Measurements from ENCODE around the gene DNM3. TPM values are rescaled to one million over a fixed set of nuclear protein-coding genes. Genes with fewer than 3 reads are reported as not detected.

DNM3 gene
- total and polyA plus RNA-seq, 2 donors (not counting 3 experiments of a cell fraction or from before 2014, with no cell fraction given), result 1.4 to 2.5 TPM

GRCh38 chr1:172238965-172239364 is 397.7 kb downstream of the DNM3 start:
- H3K27me3 ChIP-seq (ENCODE audit: control insufficient read depth in 2 of 2, insufficient read depth in 2 of 2, low read length in 2 of 2), result no peaks in the 10 kb centered on the region
- H3K4me3 ChIP-seq (replicated peaks in 1 of 3; ENCODE audit: insufficient read depth in 1 of 3, low read depth in 1 of 3, low read length in 3 of 3), result no peak overlapping the region
- H3K4me1 ChIP-seq (ENCODE audit: control insufficient read depth, extremely low read depth, insufficient read depth, low read length), result no peaks in the 10 kb centered on the region
- DNase-seq (ENCODE audit: low read depth, low spot score), result no peak
- no peaks in the 10 kb centered on the region for H3K79me2 ChIP-seq (ENCODE audit: control insufficient read depth, insufficient read depth, low read length)
- H3K9me3 ChIP-seq (replicated peaks; ENCODE audit: control insufficient read depth, insufficient read depth, low read length), result no peaks in the 10 kb centered on the region
- ChIA-PET POLR2A (no interaction called here), CTCF (interaction anchor here (0.5 to 1.5 kb wide), 4 partner anchors 9 to 175 kb away, joined by 3 to 4 read pairs (median 3); no protein-coding TSS in a partner anchor)
- FAIRE-seq, result no peak
- H3K27ac ChIP-seq (ENCODE audit: insufficient read depth, low read depth, low read length), result no peak overlapping the region
- H3K9ac ChIP-seq (replicated peaks; ENCODE audit: extremely low read depth, insufficient read depth, low read length), result no peak overlapping the region
- no peaks in the 10 kb centered on the region for H3K9me1 ChIP-seq (replicated peaks; ENCODE audit: control insufficient read depth, extremely low read depth, insufficient read depth, low read length)
- intact Hi-C loops (cut with micrococcal nuclease) (no loop called here), dilution Hi-C loops (cut with MboI; ENCODE audit: extremely low pct_ligation_motif_present, low sequenced_read_pairs) (no loop called here)
- no peaks in the 10 kb centered on the region for H4K20me1 ChIP-seq (replicated peaks; ENCODE audit: control insufficient read depth, extremely low read depth, insufficient read depth, low read length)
- no peak overlapping the region for H3K4me2 ChIP-seq (ENCODE audit: insufficient read depth, low read length)
- H3K36me3 ChIP-seq (ENCODE audit: control insufficient read depth in 2 of 2, extremely low read depth in 1 of 2, insufficient read depth in 2 of 2, low read length in 2 of 2), result no peaks in the 10 kb centered on the region
- BruUV-seq (replicated peaks), result no TSS peak
- no peak overlapping the region for H2AFZ ChIP-seq (ENCODE audit: low read depth, low read length)
- TF ChIP-seq JUN (IDR thresholded peaks at IDR 0.05; ENCODE audit: borderline replicate concordance, insufficient read depth, insufficient read length, low read depth) (no peak), GATA2 (IDR thresholded peaks at IDR 0.05; ENCODE audit: insufficient read depth, insufficient read length, low read depth, low read length) (no peak), EZH2 (IDR thresholded peaks at IDR 0.05; ENCODE audit: borderline replicate concordance, low read depth, low read length, severe bottlenecking) (no peak), MYC (IDR thresholded peaks at IDR 0.05; ENCODE audit: low read depth, low read length) (no peak), POLR2AphosphoS5 (IDR thresholded peaks at IDR 0.05; ENCODE audit: insufficient read depth, low read depth, low read length) (no peak), FOS (IDR thresholded peaks at IDR 0.05; ENCODE audit: borderline replicate concordance, insufficient read depth, low read length) (no peak), POLR2A (IDR thresholded peaks at IDR 0.05; ENCODE audit: low read depth, low read length) (no peak)
- TF ChIP-seq, protein P1, sequence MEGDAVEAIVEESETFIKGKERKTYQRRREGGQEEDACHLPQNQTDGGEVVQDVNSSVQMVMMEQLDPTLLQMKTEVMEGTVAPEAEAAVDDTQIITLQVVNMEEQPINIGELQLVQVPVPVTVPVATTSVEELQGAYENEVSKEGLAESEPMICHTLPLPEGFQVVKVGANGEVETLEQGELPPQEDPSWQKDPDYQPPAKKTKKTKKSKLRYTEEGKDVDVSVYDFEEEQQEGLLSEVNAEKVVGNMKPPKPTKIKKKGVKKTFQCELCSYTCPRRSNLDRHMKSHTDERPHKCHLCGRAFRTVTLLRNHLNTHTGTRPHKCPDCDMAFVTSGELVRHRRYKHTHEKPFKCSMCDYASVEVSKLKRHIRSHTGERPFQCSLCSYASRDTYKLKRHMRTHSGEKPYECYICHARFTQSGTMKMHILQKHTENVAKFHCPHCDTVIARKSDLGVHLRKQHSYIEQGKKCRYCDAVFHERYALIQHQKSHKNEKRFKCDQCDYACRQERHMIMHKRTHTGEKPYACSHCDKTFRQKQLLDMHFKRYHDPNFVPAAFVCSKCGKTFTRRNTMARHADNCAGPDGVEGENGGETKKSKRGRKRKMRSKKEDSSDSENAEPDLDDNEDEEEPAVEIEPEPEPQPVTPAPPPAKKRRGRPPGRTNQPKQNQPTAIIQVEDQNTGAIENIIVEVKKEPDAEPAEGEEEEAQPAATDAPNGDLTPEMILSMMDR (IDR thresholded peaks at IDR 0.05; ENCODE audit: extremely low read depth in 1 of 2, insufficient read depth in 1 of 2, low read depth in 1 of 2, low read length in 2 of 2), result no peak
- TF ChIP-seq, protein P2, sequence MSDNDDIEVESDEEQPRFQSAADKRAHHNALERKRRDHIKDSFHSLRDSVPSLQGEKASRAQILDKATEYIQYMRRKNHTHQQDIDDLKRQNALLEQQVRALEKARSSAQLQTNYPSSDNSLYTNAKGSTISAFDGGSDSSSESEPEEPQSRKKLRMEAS (IDR thresholded peaks at IDR 0.05; ENCODE audit: insufficient read depth, insufficient read length), result no peak
